Endothelial cell of umbilical vein (primary cell): Measurements from ENCODE around the gene ASB5. TPM values are rescaled to one million over a fixed set of nuclear protein-coding genes. Genes with fewer than 3 reads are reported as not detected.

Experiments
- Bru-seq: library from RNA; stranded (reverse); fragments of 400-500 nt; gene quantifications from one replicate; lab custom pipeline; 2021; lab: Mats Ljungman, UMichigan
- BruChase-seq, 2 experiments: library from RNA; stranded (reverse); fragments of 400-500 nt; gene quantifications; one replicate each; lab custom pipeline; 2021; lab: Mats Ljungman, UMichigan
- BruUV-seq: library from RNA; stranded (reverse); fragments of 400-500 nt; replicated peaks from 2 replicates; lab custom pipeline; 2021; lab: Mats Ljungman, UMichigan
- CTCF ChIA-PET: fragments of 300-600, 350-600 bp; sonication (Branson Sonifier 250); formaldehyde crosslinking; loops from one replicate; lab custom pipeline; 2021; ENCODE audit warnings: antibody characterized with exemption, inconsistent platforms; lab: Charles Lee
- POLR2A ChIA-PET: fragments of 300-600, 350-600 bp; sonication (Branson Sonifier 250); formaldehyde crosslinking; loops from one replicate; lab custom pipeline; 2021; ENCODE audit warnings: antibody characterized with exemption, inconsistent platforms; lab: Charles Lee
- DNase-seq: peaks from one replicate; pipeline ENCODE4 v3.0.0-alpha.2; 2011; ENCODE audit warnings: low read depth, low spot score
- FAIRE-seq: peaks from 2 replicates; lab custom pipeline; 2011; peaks lifted over from hg19 to GRCh38; lab: Jason Lieb, UNC
- H2AFZ ChIP-seq: 2 replicates; pipeline ENCODE4 v1.6.0; 2012; ENCODE audit warnings: low read depth, low read length, control low read depth, inconsistent platforms
- H3K27ac ChIP-seq: 2 replicates; pipeline ENCODE4 v1.5.1; 2011; ENCODE audit warnings: low read depth, mild to moderate bottlenecking, control low read depth, low read length, moderate library complexity; ENCODE audit not compliant: insufficient read depth
- H3K27me3 ChIP-seq, 2 experiments: 2 replicates each; pipeline versions ENCODE4 v1.6.0 to v1.6.1; 2011; ENCODE audit warnings: low read length in 2 of 2, mixed read lengths in 1 of 2; ENCODE audit not compliant: control insufficient read depth in 2 of 2, insufficient read depth in 2 of 2
- H3K36me3 ChIP-seq, 2 experiments: 2 replicates in 1 of 2; 3 replicates in 1 of 2; pipeline ENCODE4 v1.5.1; 2011; ENCODE audit warnings: low read length in 2 of 2, mild to moderate bottlenecking in 1 of 2, moderate library complexity in 1 of 2; ENCODE audit not compliant: control insufficient read depth in 2 of 2, insufficient read depth in 2 of 2; ENCODE audit errors: extremely low read depth in 1 of 2
- H3K4me1 ChIP-seq: 3 replicates; pipeline ENCODE4 v1.5.1; 2011; ENCODE audit warnings: mild to moderate bottlenecking, low read length; ENCODE audit not compliant: control insufficient read depth, insufficient read depth; ENCODE audit errors: extremely low read depth
- H3K4me2 ChIP-seq: 2 replicates; pipeline ENCODE4 v1.6.1; 2011; ENCODE audit warnings: low read length, control low read depth, mixed read lengths; ENCODE audit not compliant: insufficient read depth
- H3K4me3 ChIP-seq, 3 experiments: fragments of 200-600 bp in 1 of 3; sonication (generic), shearing (Covaris generic) in 1 of 3; replicated peaks in 1 of 3; 2 replicates each; pipeline ENCODE4 v1.5.1; 2011 to 2016; ENCODE audit warnings: control low read depth in 3 of 3, low read length in 3 of 3, mild to moderate bottlenecking in 2 of 3, inconsistent platforms in 1 of 3, low read depth in 1 of 3, moderate library complexity in 1 of 3; ENCODE audit not compliant: insufficient read depth in 1 of 3
- H3K79me2 ChIP-seq: 2 replicates; pipeline ENCODE4 v1.6.0; 2012; ENCODE audit warnings: low read length, inconsistent platforms; ENCODE audit not compliant: control insufficient read depth, insufficient read depth
- H3K9ac ChIP-seq: replicated peaks from 2 replicates; pipeline ENCODE3; 2011; ENCODE audit warnings: low read length, control low read depth; ENCODE audit not compliant: insufficient read depth; ENCODE audit errors: extremely low read depth
- H3K9me1 ChIP-seq: replicated peaks from 3 replicates; pipeline ENCODE4 v1.6.0; 2011; ENCODE audit warnings: mild to moderate bottlenecking, low read length; ENCODE audit not compliant: control insufficient read depth, insufficient read depth; ENCODE audit errors: extremely low read depth
- H3K9me3 ChIP-seq: replicated peaks from 2 replicates; pipeline ENCODE4 v1.5.1; 2012; ENCODE audit warnings: low read length, inconsistent platforms; ENCODE audit not compliant: control insufficient read depth, insufficient read depth
- H4K20me1 ChIP-seq: replicated peaks from 2 replicates; pipeline ENCODE3; 2011; ENCODE audit warnings: mild to moderate bottlenecking, low read length; ENCODE audit not compliant: control insufficient read depth, insufficient read depth; ENCODE audit errors: extremely low read depth
- EZH2 ChIP-seq: IDR thresholded peaks from 2 replicates; pipeline ENCODE4 v1.6.1; 2012; ENCODE audit warnings: borderline replicate concordance, low read depth, mild to moderate bottlenecking, moderate library complexity, low read length, inconsistent platforms; ENCODE audit not compliant: severe bottlenecking
- FOS ChIP-seq: IDR thresholded peaks from 2 replicates; pipeline ENCODE4 v1.6.1; 2011; ENCODE audit warnings: mild to moderate bottlenecking, low read length, moderate library complexity, borderline replicate concordance; ENCODE audit not compliant: insufficient read depth
- JUN ChIP-seq: IDR thresholded peaks from 2 replicates; pipeline ENCODE4 v1.6.1; 2011; ENCODE audit warnings: borderline replicate concordance, low read depth; ENCODE audit not compliant: insufficient read length, insufficient read depth
- MYC ChIP-seq: IDR thresholded peaks from one replicate; pipeline ENCODE4 v1.6.1; 2011; ENCODE audit warnings: mild to moderate bottlenecking, low read depth, low read length
- POLR2A ChIP-seq: IDR thresholded peaks from 2 replicates; pipeline ENCODE4 v1.6.1; 2012; ENCODE audit warnings: low read depth, mild to moderate bottlenecking, control low read depth, low read length
- POLR2AphosphoS5 ChIP-seq: IDR thresholded peaks from 2 replicates; pipeline ENCODE4 v1.6.1; 2012; ENCODE audit warnings: low read depth, mild to moderate bottlenecking, control low read depth, low read length, moderate library complexity; ENCODE audit not compliant: insufficient read depth
- dilution Hi-C: fragments of 300-500 bp; cut with MboI; formaldehyde crosslinking; loops from one replicate; pipeline ENCODE4 v1.15.0; 2019; ENCODE audit warnings: low sequenced_read_pairs; ENCODE audit not compliant: extremely low pct_ligation_motif_present
- intact Hi-C: fragments of 100-400 bp; cut with micrococcal nuclease; formaldehyde crosslinking; loops from one replicate; pipeline ENCODE4 v1.10.0; 2022
- long read RNA-seq: library from polyadenylated mRNA; stranded (forward); transcript quantifications from one replicate; pipeline ENCODE4 v2.0.0, GENCODE V29; 2021
- polyA minus RNA-seq, 3 experiments: library from RNA; depleted of rRNA, polyadenylated mRNA; stranded (reverse); fragments of >200 nt; gene quantifications; 1 replicate in 1 of 3; 2 replicates in 2 of 3; pipeline ENCODE4 v1.2.3, GENCODE V29; 2011
- polyA plus RNA-seq, 4 experiments: library from polyadenylated mRNA; depleted of rRNA in 3 of 4; stranded (reverse) in 3 of 4; unstranded in 1 of 4; fragments of >200 nt; gene quantifications; 2 replicates each; pipeline versions ENCODE4 v1.2.1 to v1.2.3, GENCODE V29; 2011 to 2012; ENCODE audit warnings: missing spikeins in 1 of 4
- total RNA-seq: library from RNA; stranded (reverse); gene quantifications from 2 replicates; pipeline ENCODE4 v1.2.3, GENCODE V29; 2021
- TF ChIP-seq, protein P1 (sequence below), 2 donors: IDR thresholded peaks; 1 replicate in 1 of 2; 2 replicates in 1 of 2; pipeline ENCODE4 v1.5.1; 2011; ENCODE audit warnings: low read length in 2 of 2, mild to moderate bottlenecking in 2 of 2, moderate library complexity in 2 of 2, control low read depth in 1 of 2, inconsistent platforms in 1 of 2, low read depth in 1 of 2; ENCODE audit not compliant: insufficient read depth in 1 of 2; ENCODE audit errors: extremely low read depth in 1 of 2
- TF ChIP-seq, protein P2 (sequence below): IDR thresholded peaks from 2 replicates; pipeline ENCODE4 v1.6.1; 2011; ENCODE audit not compliant: insufficient read depth, insufficient read length

Gene ASB5
- total RNA-seq (not detected in 2 replicates), polyA plus RNA-seq (not detected in 2 replicates), polyA minus RNA-seq (not detected in 2 replicates), Bru-seq, nascent RNA (not detected), BruChase-seq, experiment 1, labeled RNA remaining after a 6-hour chase (not detected), BruChase-seq, experiment 2, labeled RNA remaining after a 2-hour chase (percentile 2 among the genes with signal in this experiment)
- polyA plus RNA-seq (2011; cell fraction: cytosol; rRNA removed) = not detected in 2 replicates
- 0.04 TPM in 1 of 2 replicates, not detected in the other for polyA plus RNA-seq (2011; cell fraction: nucleus; rRNA removed)
- polyA plus RNA-seq (2012) = not detected in 2 replicates
- not detected for polyA minus RNA-seq (2011; cell fraction: cytosol; rRNA and poly(A)+ RNA removed)
- polyA minus RNA-seq (2011; cell fraction: nucleus; rRNA and poly(A)+ RNA removed) = not detected in 2 replicates
- long read RNA-seq = 0 reads

- TF ChIP-seq EZH2 = no peak
- no peak for TF ChIP-seq MYC
- TF ChIP-seq, protein P1, sequence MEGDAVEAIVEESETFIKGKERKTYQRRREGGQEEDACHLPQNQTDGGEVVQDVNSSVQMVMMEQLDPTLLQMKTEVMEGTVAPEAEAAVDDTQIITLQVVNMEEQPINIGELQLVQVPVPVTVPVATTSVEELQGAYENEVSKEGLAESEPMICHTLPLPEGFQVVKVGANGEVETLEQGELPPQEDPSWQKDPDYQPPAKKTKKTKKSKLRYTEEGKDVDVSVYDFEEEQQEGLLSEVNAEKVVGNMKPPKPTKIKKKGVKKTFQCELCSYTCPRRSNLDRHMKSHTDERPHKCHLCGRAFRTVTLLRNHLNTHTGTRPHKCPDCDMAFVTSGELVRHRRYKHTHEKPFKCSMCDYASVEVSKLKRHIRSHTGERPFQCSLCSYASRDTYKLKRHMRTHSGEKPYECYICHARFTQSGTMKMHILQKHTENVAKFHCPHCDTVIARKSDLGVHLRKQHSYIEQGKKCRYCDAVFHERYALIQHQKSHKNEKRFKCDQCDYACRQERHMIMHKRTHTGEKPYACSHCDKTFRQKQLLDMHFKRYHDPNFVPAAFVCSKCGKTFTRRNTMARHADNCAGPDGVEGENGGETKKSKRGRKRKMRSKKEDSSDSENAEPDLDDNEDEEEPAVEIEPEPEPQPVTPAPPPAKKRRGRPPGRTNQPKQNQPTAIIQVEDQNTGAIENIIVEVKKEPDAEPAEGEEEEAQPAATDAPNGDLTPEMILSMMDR (IDR thresholded peaks at IDR 0.05; ENCODE audit: extremely low read depth in 1 of 2, insufficient read depth in 1 of 2, low read depth in 1 of 2, low read length in 2 of 2) = no peak
- no peak for TF ChIP-seq POLR2A
- TF ChIP-seq POLR2AphosphoS5 = no peak
- TF ChIP-seq, protein P2, sequence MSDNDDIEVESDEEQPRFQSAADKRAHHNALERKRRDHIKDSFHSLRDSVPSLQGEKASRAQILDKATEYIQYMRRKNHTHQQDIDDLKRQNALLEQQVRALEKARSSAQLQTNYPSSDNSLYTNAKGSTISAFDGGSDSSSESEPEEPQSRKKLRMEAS = no peak
- TF ChIP-seq FOS = no peak
- no peak for TF ChIP-seq JUN
- no peak for FAIRE-seq
- no peak for DNase-seq
- BruUV-seq = no TSS peak
- Histone ChIP-seq H3K9me1 (no peaks in the 10 kb centered on the region), H3K9ac (no peak within 1 kb of the TSS), H3K4me1 (no peaks in the 10 kb centered on the region), H3K36me3 (no peaks in the 10 kb centered on the region), H3K4me2 (no peak within 1 kb of the TSS), H4K20me1 (no peaks in the 10 kb centered on the region), H3K27me3 (no peaks in the 10 kb centered on the region), H3K9me3 (no peaks in the 10 kb centered on the region), H3K27ac (no peak within 1 kb of the TSS), H2AFZ (no peak within 1 kb of the TSS), H3K4me3 (no peak within 1 kb of the TSS), H3K79me2 (no peaks in the 10 kb centered on the region)
- dilution Hi-C loops (no loop called here), intact Hi-C loops (no loop called here)
- CTCF ChIA-PET = interaction anchor here (1.3 kb wide), 1 partner anchor 118 kb away, joined by 3 read pairs; no protein-coding TSS in a partner anchor
- POLR2A ChIA-PET = no interaction called here
These were observed at the start of gene ASB5 for GRCh38 chr4:176268963-176269362. ASB5 (minus strand) TSS chr4:176269222; CDS start chr4:176269108, 114 bp downstream.
